ENCODE results near the gene RIC8B.

Gene RIC8B

GRCh38 chr12:106758349-106759110, 16.0 kb upstream of the RIC8B start:
- no peak for DNase-seq (ENCODE audit: low read depth)

GRCh38 chr12:106759526-106760183, 14.8 kb upstream of the RIC8B start:
- DNase-seq (ENCODE audit: low read depth): no peak

GRCh38 chr12:106760184-106760531, 14.3 kb upstream of the RIC8B start:
- no peak for DNase-seq (ENCODE audit: low read depth)

GRCh38 chr12:106764220-106764619, 10.3 kb upstream of the RIC8B start:
- no peak for DNase-seq (ENCODE audit: low read depth)

- DNase-seq (ENCODE audit: low read depth): no peak
Measured at GRCh38 chr12:106764738-106765137, 9.7 kb upstream of the RIC8B start.

GRCh38 chr12:106766393-106766826, 8.1 kb upstream of the RIC8B start:
- DNase-seq (ENCODE audit: low read depth): no peak

GRCh38 chr12:106767206-106767605, 7.3 kb upstream of the RIC8B start:
- DNase-seq (ENCODE audit: low read depth): no peak

GRCh38 chr12:106767954-106768822, 6.3 kb upstream of the RIC8B start:
- DNase-seq (ENCODE audit: low read depth): no peak

GRCh38 chr12:106769078-106769477, 5.4 kb upstream of the RIC8B start:
- no peak for DNase-seq (ENCODE audit: low read depth)

- no peak for DNase-seq (ENCODE audit: low read depth)
Measured at GRCh38 chr12:106769546-106769945, 4.9 kb upstream of the RIC8B start.

- no peak for DNase-seq (ENCODE audit: low read depth)
Measured at GRCh38 chr12:106771425-106771824, 3.1 kb upstream of the RIC8B start.

GRCh38 chr12:106773286-106774004, 1.0 kb upstream of the RIC8B start:
- DNase-seq (ENCODE audit: low read depth): no peak

- DNase-seq (ENCODE audit: low read depth): no peak
Measured at GRCh38 chr12:106774808-106775524, 484 bp downstream of the RIC8B start.

- DNase-seq (ENCODE audit: low read depth): no peak
Measured at GRCh38 chr12:106776897-106777296, 2.4 kb downstream of the RIC8B start.

- DNase-seq (ENCODE audit: low read depth): no peak
Measured at GRCh38 chr12:106780010-106780631, 5.6 kb downstream of the RIC8B start.

GRCh38 chr12:106782619-106783018, 8.1 kb downstream of the RIC8B start:
- DNase-seq (ENCODE audit: low read depth): no peak

GRCh38 chr12:106783515-106783914, 9.0 kb downstream of the RIC8B start:
- DNase-seq (ENCODE audit: low read depth): no peak

- DNase-seq (ENCODE audit: low read depth): no peak
Measured at GRCh38 chr12:106790020-106790419, 15.5 kb downstream of the RIC8B start.

GRCh38 chr12:106791531-106791930, 17.0 kb downstream of the RIC8B start:
- no peak for DNase-seq (ENCODE audit: low read depth)

- no peak for DNase-seq (ENCODE audit: low read depth)
Measured at GRCh38 chr12:106794369-106794768, 19.9 kb downstream of the RIC8B start.

- no peak for DNase-seq (ENCODE audit: low read depth)
Measured at GRCh38 chr12:106801167-106801708, 26.8 kb downstream of the RIC8B start.

Data from activated T-cell treated with anti-CD3 and anti-CD28 coated beads for 24 hours (primary cell).